GM21515 (cell line): ENCODE measurements around the gene TOE1.
"Not testable (repeated sequence)": the region's sequence is repeated elsewhere in the genome, so short reads cannot be mapped to it uniquely, and the experiment has no call there.

Experiments used
- ATAC-seq: cut with Tn5 transposase; IDR thresholded peaks from one replicate; pipeline ENCODE4 v1.9.1; 2021; ENCODE audit not compliant: unreplicated experiment

TOE1 gene

GRCh38 chr1:45354838-45355237 lies 14.9 kb downstream of the TOE1 start:
- no peak for ATAC-seq

GRCh38 chr1:45355683-45356082 lies 15.7 kb downstream of the TOE1 start:
- ATAC-seq: no peak

- no peak for ATAC-seq
These were observed 16.2 kb downstream of the TOE1 start for GRCh38 chr1:45356186-45356585.

GRCh38 chr1:45359882-45360513 lies 20.0 kb downstream of the TOE1 start:
- ATAC-seq: no peak

GRCh38 chr1:45360981-45361380 lies 21.0 kb downstream of the TOE1 start:
- not testable (repeated sequence) for ATAC-seq

- no peak for ATAC-seq
These were observed 24.3 kb downstream of the TOE1 start for GRCh38 chr1:45364294-45364693.

- ATAC-seq: peak; percentile 72
These were observed 25.1 kb downstream of the TOE1 start for GRCh38 chr1:45365051-45365450.

- peak; percentile 74 for ATAC-seq
These were observed 30.6 kb downstream of the TOE1 start for GRCh38 chr1:45370575-45370974.

- no peak for ATAC-seq
These were observed 33.6 kb downstream of the TOE1 start for GRCh38 chr1:45373573-45373972.

GRCh38 chr1:45375104-45376090 lies 35.4 kb downstream of the TOE1 start:
- no peak for ATAC-seq

- no peak for ATAC-seq
These were observed 38.2 kb downstream of the TOE1 start for GRCh38 chr1:45378184-45378583.

GRCh38 chr1:45379524-45379923 lies 39.6 kb downstream of the TOE1 start:
- no peak for ATAC-seq

GRCh38 chr1:45380125-45380524 lies 40.2 kb downstream of the TOE1 start:
- no peak for ATAC-seq

GRCh38 chr1:45380730-45381129 lies 40.8 kb downstream of the TOE1 start:
- no peak for ATAC-seq

- no peak for ATAC-seq
These were observed 41.3 kb downstream of the TOE1 start for GRCh38 chr1:45381243-45381642.

- no peak for ATAC-seq
These were observed 43.2 kb downstream of the TOE1 start for GRCh38 chr1:45383191-45383590.

- ATAC-seq: not testable (repeated sequence)
These were observed 44.2 kb downstream of the TOE1 start for GRCh38 chr1:45384213-45384612.

- ATAC-seq: no peak
These were observed 45.3 kb downstream of the TOE1 start for GRCh38 chr1:45385302-45385701.

GRCh38 chr1:45386219-45386618 lies 46.2 kb downstream of the TOE1 start:
- no peak for ATAC-seq
